NCI-H146 treated with DMSO at 0.1 percent for 48 hours (cell line): ENCODE measurements around the gene SLC22A17.

Experiments used
- DNase-seq: peaks from one replicate; lab custom pipeline; 2025; ENCODE audit not compliant: unreplicated experiment; lab: John Stamatoyannopoulos, UW

SLC22A17 gene

GRCh38 chr14:23316300-23316699 lies 36.4 kb downstream of the SLC22A17 start:
- DNase-seq = no peak

GRCh38 chr14:23310546-23310945 lies 42.1 kb downstream of the SLC22A17 start:
- DNase-seq = no peak

GRCh38 chr14:23308721-23309445 lies 43.8 kb downstream of the SLC22A17 start:
- no peak for DNase-seq

DNA sequence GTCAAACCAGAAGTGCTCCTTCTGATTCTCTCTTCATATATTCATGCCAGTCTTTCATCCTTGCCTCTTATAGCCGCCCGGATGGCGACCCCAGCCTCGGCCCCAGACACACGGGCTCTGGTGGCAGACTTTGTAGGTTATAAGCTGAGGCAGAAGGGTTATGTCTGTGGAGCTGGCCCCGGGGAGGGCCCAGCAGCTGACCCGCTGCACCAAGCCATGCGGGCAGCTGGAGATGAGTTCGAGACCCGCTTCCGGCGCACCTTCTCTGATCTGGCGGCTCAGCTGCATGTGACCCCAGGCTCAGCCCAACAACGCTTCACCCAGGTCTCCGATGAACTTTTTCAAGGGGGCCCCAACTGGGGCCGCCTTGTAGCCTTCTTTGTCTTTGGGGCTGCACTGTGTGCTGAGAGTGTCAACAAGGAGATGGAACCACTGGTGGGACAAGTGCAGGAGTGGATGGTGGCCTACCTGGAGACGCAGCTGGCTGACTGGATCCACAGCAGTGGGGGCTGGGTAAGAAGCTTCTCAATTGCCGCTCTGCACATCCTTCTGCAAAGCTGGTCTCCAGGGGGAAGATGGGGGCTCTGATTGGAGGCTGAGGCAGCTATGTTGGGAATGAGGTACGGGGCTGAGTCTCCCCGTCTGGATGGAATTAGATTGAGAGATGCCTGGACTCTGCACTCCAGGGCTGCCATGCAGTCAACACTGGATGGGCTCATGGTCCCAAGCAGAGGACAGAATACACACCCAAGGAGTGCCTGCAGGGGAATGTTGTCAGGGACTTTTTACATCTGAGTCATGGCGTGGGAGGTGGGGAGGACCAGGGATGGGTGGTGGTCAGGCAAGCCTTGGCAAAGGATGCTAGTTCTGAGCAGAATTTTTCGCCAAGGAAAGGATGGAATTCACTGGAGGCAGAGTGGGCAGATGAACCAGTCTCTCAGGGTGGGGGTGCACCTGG lies 44.7 kb downstream of the SLC22A17 start:
- no peak for DNase-seq

GRCh38 chr14:23307146-23307530 lies 45.5 kb downstream of the SLC22A17 start:
- DNase-seq = no peak

- peak; percentile 84 for DNase-seq
Measured at GRCh38 chr14:23306412-23307145, 46.1 kb downstream of the SLC22A17 start, which contains the start of gene BCL2L2. Gene BCL2L2 (plus strand): TSS chr14:23306833. CDS start chr14:23307768, 935 bp downstream.

DNA sequence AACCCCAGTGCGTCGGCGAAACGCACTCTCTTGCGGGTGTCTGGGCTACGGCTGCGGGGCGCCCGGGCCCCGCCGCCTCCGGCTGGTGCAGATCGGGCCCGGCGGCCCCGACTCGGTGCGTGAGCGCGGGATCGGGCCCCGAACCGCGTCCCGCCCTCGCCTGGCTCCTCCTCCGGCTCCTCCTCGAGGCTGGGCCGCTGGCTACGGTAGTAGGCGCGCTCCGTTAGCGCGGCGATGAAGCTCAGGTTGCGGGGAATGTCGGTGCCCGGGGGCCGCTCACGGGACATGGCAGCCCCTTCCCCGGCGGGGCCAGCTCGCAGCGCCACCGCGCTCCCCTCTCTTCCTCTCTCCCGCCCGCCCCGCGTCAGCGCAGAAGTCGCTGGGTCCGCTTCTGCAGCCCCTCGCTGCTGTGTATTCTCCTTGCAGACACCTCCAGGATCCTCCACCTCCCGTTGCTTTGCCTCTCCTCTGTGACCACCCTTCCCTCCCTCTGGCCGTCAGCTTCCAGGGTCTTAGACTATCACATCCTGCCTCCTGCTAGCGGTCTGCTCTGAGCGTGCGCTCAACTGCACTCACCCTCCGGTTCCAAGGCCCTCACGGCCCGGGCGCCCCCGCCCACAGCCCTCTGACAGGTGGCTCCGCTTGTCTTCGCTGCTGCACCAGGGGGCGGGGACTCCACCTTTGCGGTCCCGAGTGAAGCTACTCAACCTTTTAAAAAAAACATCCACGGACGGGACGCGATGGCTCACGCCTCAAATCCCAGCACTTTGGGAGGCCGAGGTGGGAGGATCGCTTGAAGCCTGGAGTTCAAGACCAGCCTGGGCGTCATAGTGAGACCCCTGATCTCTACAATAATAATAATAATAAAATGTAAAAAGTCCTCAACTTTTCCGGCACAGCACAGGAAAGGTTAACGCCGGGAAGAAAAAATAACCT lies 50.1 kb downstream of the SLC22A17 start, which contains the start of gene PPP1R3E:
Gene PPP1R3E (minus strand): TSS at position 570 of the 936 bp plus-strand sequence. CDS start 283 bp downstream, at position 287.
- DNase-seq = peak; percentile 63

DNA sequence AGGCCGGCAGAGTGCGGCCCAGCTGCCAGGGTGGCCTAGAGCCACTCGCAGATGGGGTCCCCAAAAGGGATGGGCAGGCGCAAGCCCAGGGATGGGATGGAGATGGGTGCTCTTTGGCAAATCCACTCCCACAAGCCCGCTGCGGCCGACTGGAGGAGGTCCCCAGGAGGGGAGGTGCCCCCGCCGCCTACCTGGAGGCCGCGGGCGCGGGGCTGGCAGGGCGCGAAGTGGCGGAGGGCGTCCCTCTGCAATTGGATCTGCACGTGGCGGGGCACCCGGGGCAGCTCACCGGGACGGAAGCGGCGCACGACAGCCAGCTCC lies 50.8 kb downstream of the SLC22A17 start:
- no peak for DNase-seq

DNA sequence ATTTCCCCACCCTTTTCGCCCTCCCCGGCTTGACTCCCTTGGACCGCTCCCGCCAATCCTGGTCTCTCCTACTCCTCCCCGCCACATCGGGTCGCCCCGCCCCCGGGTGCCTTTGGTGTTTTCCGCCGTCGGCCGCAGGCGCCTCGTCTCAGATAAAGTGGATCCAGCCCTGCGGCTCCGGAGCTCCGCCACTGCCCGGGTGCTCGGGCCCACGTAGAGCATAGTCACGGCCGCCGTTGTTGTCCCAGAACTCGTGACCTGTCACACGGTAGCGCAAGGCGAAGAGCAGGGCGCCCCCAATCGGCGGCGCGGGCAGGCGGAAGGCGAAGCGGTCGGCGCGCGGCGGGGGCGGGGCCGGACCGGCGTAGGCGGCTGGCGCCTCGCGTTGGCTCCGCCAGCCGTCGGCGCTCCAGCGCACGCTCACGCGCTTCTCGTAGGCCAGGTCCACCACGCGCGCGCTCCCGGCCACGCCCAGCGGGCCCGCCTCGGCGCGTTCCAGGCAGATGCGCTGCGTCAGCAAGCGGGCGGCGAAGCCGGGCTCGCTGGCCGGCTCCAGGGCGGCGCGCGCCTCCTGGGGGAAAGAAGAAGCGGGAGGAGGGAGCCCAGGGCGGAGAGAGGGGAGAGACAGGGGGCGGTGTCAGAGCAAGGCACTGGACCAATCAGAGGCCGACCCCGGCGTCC lies 51.3 kb downstream of the SLC22A17 start:
- DNase-seq = peak; percentile 90

GRCh38 chr14:23300687-23301223 lies 51.9 kb downstream of the SLC22A17 start:
- peak; percentile 12 for DNase-seq

DNA sequence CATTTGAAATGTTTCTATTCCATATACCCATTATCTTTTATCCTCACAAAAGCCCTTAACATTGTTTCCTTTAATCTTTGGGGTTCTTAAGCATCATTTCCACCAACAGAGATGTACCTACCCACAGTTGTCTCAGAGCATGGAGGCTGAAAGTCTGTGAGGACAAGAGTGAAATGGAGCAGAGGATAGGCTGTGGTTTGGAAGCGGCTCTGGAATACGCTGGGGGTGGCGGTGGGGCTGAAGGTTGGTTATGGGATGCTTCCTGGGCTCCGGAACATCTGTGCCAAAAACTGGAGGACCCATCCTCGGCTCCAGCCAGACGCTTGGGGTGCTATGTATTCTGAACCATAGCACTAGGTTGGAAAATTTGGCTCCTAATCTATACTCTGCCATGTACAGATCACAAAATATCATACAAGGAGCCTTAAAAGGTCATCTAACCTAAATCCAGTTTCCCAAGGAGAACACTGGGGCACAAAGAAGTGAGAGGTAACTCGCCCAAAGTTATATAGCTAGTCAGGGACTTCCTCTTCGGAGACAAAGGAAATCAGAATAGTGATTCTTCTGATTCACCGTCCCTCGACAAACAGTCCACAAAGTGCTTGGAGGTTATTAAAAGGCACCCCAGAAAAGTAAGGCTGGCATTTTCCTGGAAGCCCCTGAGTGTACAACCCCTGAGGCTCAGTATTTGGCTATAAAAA lies 52.6 kb downstream of the SLC22A17 start:
- no peak for DNase-seq

GRCh38 chr14:23299211-23299957 lies 53.3 kb downstream of the SLC22A17 start:
- no peak for DNase-seq

DNA sequence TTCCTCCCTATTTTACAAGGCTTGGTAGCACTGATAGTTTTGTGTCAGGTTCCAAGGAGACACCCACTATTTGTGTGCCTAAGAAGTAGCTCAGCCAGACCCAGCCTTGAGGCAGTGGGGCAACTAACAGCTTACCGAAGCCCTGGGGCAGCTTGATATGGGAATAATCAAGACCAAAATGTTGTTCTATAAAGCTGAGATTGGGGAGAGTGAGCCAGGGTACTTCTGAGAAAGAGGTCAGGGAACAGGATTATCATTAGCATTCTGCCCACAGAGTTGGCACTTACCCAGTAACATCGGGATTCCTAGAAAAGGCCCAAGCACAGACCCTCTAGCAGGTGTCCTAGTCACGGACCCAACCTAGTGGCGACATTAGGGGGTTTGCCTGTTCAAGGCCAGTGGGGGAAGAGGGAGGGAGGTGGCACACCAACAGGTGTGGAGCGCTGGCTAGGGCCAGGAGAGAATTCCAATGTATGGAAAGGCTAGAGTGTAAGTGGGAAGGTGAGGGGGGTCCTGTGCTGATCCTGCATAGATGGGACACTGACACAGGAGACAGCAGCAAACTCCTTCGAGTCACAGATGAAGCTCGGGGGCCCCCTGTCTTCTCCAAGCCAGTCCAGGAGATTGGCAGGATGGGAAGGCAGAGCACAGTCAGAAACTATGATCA lies 54.9 kb downstream of the SLC22A17 start:
- no peak for DNase-seq

GRCh38 chr14:23297096-23297495 lies 55.6 kb downstream of the SLC22A17 start:
- no peak for DNase-seq
